GM12872 (cell line): ENCODE data around the gene KSR1.

ENCODE experiments used
- CTCF ChIP-seq: IDR thresholded peaks from 3 replicates; pipeline ENCODE4 v1.5.1; 2011; ENCODE audit warnings: low read depth, mild to moderate bottlenecking, low read length, moderate library complexity; ENCODE audit not compliant: insufficient read depth

KSR1 gene

GRCh38 chr17:27530764-27531391, 74.6 kb downstream of the KSR1 start:
- TF ChIP-seq CTCF: no peak

- no peak for TF ChIP-seq CTCF
Observed at GRCh38 chr17:27531469-27531961, 75.3 kb downstream of the KSR1 start.

- no peak for TF ChIP-seq CTCF
Observed at GRCh38 chr17:27532269-27533263, 76.3 kb downstream of the KSR1 start.

- TF ChIP-seq CTCF: no peak
Observed at GRCh38 chr17:27533874-27534815, 77.9 kb downstream of the KSR1 start.

GRCh38 chr17:27535178-27535928, 79.1 kb downstream of the KSR1 start:
- no peak for TF ChIP-seq CTCF

- no peak for TF ChIP-seq CTCF
Observed at GRCh38 chr17:27535975-27536374, 79.7 kb downstream of the KSR1 start.
